ENCODE data around the gene TENT4B.

The TENT4B gene

DNA sequence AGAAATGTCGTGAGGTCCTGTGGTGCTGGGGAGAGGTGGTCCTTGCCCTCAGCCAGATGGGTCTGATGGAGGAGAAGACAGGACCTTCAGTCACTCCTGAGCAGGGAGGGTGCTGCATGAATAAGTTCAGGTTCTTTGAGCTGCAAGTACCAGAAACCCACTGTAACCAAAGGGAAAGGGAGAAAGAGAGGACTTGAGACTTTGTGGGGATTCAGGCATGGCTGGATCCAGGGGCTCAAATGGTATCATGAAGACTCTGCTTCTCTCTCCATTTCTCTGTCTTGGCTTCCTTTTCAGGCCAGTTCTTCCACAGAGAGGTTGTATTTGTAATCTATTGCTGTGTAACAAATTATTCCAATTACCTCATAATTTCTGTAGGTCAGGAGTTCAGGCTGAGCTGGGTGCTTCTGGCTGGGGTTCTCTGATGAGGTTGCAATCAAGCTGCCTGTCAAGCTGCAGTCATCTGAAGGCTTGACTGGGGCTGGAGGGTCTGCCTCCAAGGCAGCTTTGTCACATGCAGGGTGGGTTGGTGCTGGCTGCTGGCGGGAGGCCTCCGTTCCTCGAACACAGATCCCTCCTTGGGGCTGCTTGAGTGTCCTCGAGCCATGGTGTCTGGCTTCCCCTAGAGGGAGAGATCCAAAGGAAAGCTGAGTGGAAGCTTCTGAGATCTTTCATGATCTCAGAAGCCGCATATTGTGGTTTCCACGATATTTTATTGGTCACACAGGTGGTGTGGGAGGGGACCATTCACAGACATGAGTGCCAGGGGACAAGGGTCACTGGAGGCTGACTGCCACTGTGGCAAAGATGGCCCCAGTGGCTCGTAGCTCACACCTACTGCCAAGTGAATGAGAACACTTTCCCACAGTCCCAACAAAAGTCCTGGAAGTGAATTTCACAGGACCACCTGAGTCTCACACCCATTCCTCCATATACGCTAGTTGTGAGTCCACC is 107.4 kb downstream of the TENT4B start:
- DNase-seq: no peak

GRCh38 chr16:50261160-50261706 is 108.1 kb downstream of the TENT4B start:
- no peak for DNase-seq

- DNase-seq: no peak
These were observed 108.7 kb downstream of the TENT4B start for GRCh38 chr16:50261707-50262235.

- no peak for DNase-seq
These were observed 110.2 kb downstream of the TENT4B start for GRCh38 chr16:50263060-50263909.

- DNase-seq: no peak
These were observed 111.1 kb downstream of the TENT4B start for GRCh38 chr16:50263940-50264929.

GRCh38 chr16:50265260-50265659 is 112.2 kb downstream of the TENT4B start:
- peak; percentile 52 for DNase-seq

- DNase-seq: no peak
These were observed 112.7 kb downstream of the TENT4B start for GRCh38 chr16:50265716-50266336.

DNA sequence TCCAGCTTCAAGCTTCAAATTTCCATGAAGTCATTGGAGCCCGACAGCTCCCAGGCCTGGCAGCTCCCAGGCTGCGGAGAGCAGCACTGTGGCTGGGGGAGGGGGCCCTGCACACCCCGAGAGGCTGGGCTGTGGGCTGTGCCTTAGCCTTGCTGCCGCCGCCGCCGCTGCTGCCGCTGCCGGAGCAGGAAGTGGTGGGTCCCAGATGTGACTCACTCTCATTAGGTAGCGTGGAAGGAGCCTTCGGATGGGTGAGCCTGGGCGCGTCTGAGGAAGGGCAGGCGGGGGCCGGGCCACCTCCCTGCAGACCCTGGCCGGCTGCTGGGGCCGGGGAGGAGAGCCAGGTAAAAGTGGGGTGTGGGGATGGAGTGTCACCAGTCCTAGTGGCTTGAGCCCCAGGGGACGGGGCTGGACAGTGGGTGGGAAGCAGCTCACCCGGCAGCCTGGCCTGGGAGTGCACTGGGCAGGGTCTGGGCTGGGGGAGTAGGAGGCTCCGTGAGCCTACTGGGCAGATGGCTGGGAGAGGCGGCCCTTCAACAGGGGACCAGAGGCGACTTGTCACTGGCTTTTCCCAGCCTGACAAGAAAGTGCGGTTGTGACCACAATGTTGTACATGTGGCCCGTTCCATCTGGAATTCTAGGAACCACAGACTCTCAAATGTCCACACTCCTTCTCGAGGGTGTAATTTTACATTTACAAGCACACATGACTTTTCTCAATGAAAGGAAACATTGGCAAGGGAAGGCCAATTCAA is 113.4 kb downstream of the TENT4B start, which contains the start of gene ADCY7:
Gene ADCY7 (plus strand): TSS at position 215 of the 755 bp plus-strand sequence. CDS start 21,629 bp downstream, outside the sequence.
- peak; percentile 87 for DNase-seq

GRCh38 chr16:50267151-50267631 is 114.1 kb downstream of the TENT4B start:
- DNase-seq: no peak

GRCh38 chr16:50267651-50268050 is 114.5 kb downstream of the TENT4B start:
- no peak for DNase-seq

DNA sequence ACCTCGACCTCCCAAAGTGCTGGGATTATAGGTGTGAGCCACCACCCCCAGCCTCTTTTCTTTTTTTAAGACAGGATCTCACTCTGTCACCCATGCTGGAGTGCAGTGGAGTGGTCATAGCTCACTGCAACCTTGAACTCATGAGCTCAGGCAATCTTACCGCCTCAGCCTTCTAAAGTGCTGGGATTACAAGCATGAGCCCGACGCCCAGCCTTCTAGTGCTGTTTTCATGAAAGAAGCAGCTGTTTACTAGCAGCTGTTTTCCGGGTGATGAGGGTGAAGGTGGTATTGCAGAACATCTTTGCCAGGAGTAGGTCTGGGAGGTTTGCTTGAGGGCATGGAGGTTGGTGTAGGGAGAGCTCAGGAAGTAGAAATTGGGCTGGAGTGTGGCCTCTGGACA is 115.2 kb downstream of the TENT4B start:
- no peak for DNase-seq

DNA sequence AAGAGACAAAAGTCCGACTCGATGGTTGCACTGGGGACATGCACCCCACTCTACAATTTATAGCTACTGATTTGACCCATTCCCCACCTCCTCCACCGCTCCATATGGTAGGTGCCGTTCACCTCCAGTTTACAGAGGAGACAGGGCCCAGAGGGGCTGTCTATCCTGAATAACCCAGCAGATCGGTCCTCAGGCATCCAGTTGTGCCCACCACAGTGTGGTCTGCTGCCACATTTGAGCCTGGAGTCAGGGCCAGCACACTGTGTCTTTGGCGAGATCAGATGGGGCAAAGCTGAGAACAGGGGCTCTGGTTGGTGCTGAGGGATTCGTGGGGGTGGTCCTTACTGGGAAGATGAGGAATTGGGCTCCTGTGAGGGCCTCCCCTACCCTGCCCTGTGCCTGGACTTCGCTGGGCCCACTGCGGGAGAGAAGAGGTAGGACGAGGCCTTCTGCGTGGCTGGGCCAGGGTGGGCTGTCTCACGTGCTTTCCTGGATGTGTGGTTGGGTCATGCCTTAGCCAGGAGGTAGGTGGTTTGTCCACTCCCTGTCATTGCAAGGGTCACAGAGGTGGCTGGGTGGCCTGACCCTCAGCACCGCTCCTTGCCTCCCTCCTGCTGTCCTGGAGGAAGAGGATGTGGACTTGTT is 116.1 kb downstream of the TENT4B start:
- no peak for DNase-seq

- no peak for DNase-seq
These were observed 116.8 kb downstream of the TENT4B start for GRCh38 chr16:50269769-50270509.

- DNase-seq: no peak
These were observed 117.5 kb downstream of the TENT4B start for GRCh38 chr16:50270510-50271147.

DNA sequence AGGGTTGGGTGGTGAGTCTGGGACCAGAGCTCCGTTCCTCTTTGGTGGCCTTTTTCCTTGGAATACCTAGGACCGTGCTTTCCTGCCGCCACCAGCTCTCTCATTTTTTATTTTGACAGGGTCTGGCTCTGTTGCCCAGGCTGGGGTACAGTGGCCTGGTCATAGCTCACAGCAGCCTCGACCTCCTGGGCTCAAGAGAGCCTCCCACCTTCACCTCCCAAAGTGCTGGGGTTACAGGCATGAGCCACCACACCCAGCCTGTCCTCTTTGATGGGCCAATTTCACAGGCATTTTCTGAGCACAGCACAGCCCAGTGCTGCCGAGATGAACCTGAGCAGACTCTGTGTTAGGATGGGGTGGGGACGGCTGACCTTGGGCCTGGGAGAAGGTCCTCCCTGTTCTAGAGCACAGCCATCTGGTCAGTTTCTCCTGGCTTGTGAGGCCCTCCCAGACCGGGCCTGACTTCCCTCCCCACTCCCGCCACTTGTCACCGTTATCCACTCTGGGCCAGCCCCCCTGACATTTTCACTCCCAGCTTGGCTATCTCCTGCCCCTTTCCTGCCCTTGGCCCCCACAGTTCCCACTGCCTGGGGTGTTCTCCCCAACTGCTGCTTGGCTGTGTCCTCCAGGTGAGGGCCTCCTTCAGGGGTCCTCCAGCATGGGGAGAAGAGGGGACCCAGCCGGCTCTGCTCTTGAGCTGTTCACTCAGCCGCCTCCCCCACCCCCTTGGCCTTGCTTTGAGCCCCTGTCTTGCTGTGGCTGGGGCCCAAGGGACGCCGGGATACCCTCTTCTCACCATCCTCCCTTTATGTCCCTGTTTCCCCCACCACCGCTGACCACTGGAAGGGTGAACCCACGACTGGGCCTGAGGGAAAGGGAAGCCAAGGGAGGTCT is 118.3 kb downstream of the TENT4B start:
- DNase-seq: no peak

- DNase-seq: no peak
These were observed 119.0 kb downstream of the TENT4B start for GRCh38 chr16:50272111-50272571.

- no peak for DNase-seq
These were observed 119.7 kb downstream of the TENT4B start for GRCh38 chr16:50272687-50273381.

All from activated CD4-positive, alpha-beta T cell treated with anti-CD3 and anti-CD28 coated beads, Interleukin-2, amount 50 U/mL, for 1 hour (primary cell).